Psoas muscle (tissue), 8 donors: ENCODE data around the gene GPC6. TPM values are rescaled to one million over a fixed set of nuclear protein-coding genes. Genes with fewer than 3 reads are reported as not detected.

Experiments used
- ATAC-seq, 4 donors: fragments of 200-7000 bp; cut with Tn5 transposase; one replicate each; pipeline ENCODE4 v1.9.1; 2020; ENCODE audit warnings: moderate library complexity in 3 of 4, mild to moderate bottlenecking in 2 of 4
- DNase-seq, 2 donors: peaks; one replicate each; pipeline ENCODE4 v3.0.0-alpha.2; 2020
- H3K27ac ChIP-seq: fragments of 200-600 bp; one replicate; pipeline ENCODE4 v1.8.0; 2022
- H3K27me3 ChIP-seq, 3 donors: fragments of 200-600 bp in 1 of 3; one replicate each; pipeline versions ENCODE4 v1.6.1 to v1.8.0; 2013 to 2022; ENCODE audit warnings: low read length in 2 of 3, mild to moderate bottlenecking in 2 of 3, moderate library complexity in 1 of 3; ENCODE audit not compliant: insufficient read depth in 3 of 3
- H3K36me3 ChIP-seq, 2 donors: fragments of 200-600 bp in 1 of 2; one replicate each; pipeline versions ENCODE4 v1.6.1 to v1.8.0; 2013 to 2022; ENCODE audit warnings: low read depth in 1 of 2, mild to moderate bottlenecking in 1 of 2, moderate library complexity in 1 of 2; ENCODE audit not compliant: insufficient read depth in 1 of 2
- H3K4me1 ChIP-seq: fragments of 200-600 bp; one replicate; pipeline ENCODE4 v1.8.0; 2022
- H3K4me3 ChIP-seq: fragments of 200-600 bp; one replicate; pipeline ENCODE4 v1.8.0; 2022; ENCODE audit warnings: mild to moderate bottlenecking
- H3K9me3 ChIP-seq: fragments of 200-600 bp; one replicate; pipeline ENCODE4 v1.8.0; 2022
- CTCF ChIP-seq: fragments of 200-600 bp; IDR thresholded peaks from one replicate; pipeline ENCODE4 v1.8.0; 2022; ENCODE audit warnings: antibody characterized with exemption
- whole genome bisulfite sequencing, 3 donors: extraction: QIAGEN DNeasy Blood & Tissue Kit; methylation state at CpG; one replicate each; pipeline versions ENCODE4 v1.1.6 to v1.1.7; 2013; 5-methylcytosine and 5-hydroxymethylcytosine counted together
- intact Hi-C, 2 donors: fragments of 100-400 bp; cut with DNase I; formaldehyde crosslinking; loops; one replicate each; pipeline versions ENCODE4 v1.11.0 to v1.14.2; 2022
- polyA plus RNA-seq, 3 donors: library from polyadenylated mRNA; stranded (reverse); fragments of 200-250 nt; gene quantifications; one replicate each; pipeline ENCODE4 v1.2.3, GENCODE V29; 2013
- total RNA-seq, 4 donors: library from RNA; stranded (reverse); fragmentation: NEBNext Ultra II Directional in 2 of 4; extraction: Animal tissue kit (Norgen Biotek cat#: 25700) in 2 of 4; gene quantifications; one replicate each; pipeline versions ENCODE4 v1.2.1 to v1.2.4, GENCODE V29; 2021 to 2023
- donor health status: healthy with polysubstance abuse.
- donor health status: DM: no; HTN: no; CAD: no; lungs with moderate emphysema.
- donor health status: Bipolar disorder and iron deficiency.
- donor health status: healthy.
- donor health status: DM: yes; HTN: yes; CAD: no.
- donor health status: DM: no; HTN: no; CAD: no.
- donor health status: DM: no; HTN: no; CAD: no.
- donor health status: DM: yes; HTN: yes; CAD: no.

The GPC6 gene
- total and polyA plus RNA-seq, 7 donors = 0.07 to 3.7 (median 0.57) TPM

DNA sequence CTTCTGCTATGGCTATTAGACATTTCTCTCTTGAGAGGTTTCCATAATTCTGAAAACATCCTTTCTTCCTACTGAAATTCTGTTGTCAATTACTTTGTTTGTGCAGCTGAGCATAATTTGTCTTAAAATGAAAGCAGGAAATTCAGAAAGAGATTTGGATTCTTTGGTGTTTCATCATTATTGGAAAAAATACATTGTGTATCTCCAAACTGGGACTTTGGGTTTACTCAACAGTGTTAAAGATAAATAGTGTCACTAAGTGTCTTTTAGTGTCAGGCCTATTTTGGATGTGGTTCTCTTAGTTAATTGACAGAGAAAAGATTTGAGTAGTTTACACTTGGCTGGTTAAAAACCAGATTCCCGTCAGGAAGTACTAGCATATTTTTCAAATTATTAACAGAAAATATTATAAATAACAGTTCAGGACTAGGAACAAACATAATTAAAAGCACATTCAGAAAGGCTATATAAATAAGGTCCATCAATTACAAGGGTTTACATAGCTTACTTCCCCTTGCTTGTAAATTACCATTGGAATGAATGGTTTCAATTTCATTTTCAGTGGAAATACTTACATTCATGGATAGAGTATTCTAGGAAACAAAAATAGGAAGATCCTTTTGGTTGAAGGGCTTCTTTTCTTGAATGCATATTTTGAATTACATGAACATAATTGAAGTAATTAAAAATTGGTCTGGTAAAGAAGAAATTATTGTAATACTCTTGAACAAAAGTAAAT, 483.1 kb downstream of the GPC6 start:
- ATAC-seq (no peak), DNase-seq (no peak)
- intact Hi-C loops = no loop called here
- Histone ChIP-seq H3K9me3 (peaks cover 8% of the 10 kb centered on the region), H3K4me3 (no peak overlapping the region), H3K4me1 (no peaks in the 10 kb centered on the region), H3K27me3 (no peaks in the 10 kb centered on the region), H3K36me3 (no peaks in the 10 kb centered on the region), H3K27ac (no peak overlapping the region)
- WGBS, 3 donors = 0 to 1% (median 0%) methylated on average over 1 of the region's 1 CpG
- TF ChIP-seq CTCF = no peak

- intact Hi-C loops = no loop called here
- TF ChIP-seq CTCF = no peak
- Histone ChIP-seq H3K27me3 (no peaks in the 10 kb centered on the region), H3K36me3 (no peaks in the 10 kb centered on the region), H3K27ac (no peak overlapping the region), H3K9me3 (peaks cover 16% of the 10 kb centered on the region), H3K4me3 (no peak overlapping the region), H3K4me1 (no peaks in the 10 kb centered on the region)
- ATAC-seq (no peak), DNase-seq (no peak)
Measured at GRCh38 chr13:93714171-93714570, 487.6 kb downstream of the GPC6 start.

DNA sequence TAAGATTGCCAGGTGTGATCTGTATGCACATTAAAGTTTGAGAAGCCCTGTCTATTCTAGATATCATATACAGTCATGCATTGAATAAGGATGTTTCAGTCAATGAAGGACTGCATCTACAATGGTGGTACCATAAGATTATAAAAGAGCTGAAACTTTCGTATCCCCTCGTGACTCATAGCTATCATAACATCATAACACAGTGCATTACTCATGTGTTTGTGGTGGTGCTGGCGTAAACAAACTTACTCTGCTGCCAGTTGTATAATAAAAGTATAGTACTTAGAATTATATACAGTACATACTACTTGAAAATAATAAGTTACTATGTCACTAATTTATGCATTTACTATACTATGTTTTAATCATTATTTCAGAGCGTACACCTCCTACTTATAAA, 489.3 kb downstream of the GPC6 start:
- no peak for TF ChIP-seq CTCF
- no peak overlapping the region for H3K27ac ChIP-seq
- DNase-seq (no peak), ATAC-seq (no peak)
- H3K9me3 ChIP-seq = peaks cover 16% of the 10 kb centered on the region
- no peaks in the 10 kb centered on the region for H3K4me1 ChIP-seq
- intact Hi-C loops = no loop called here
- 88 to 93% (median 92%) methylated on average over 4 of the region's 4 CpGs for WGBS, 3 donors
- H3K36me3 ChIP-seq = no peaks in the 10 kb centered on the region
- no peak overlapping the region for H3K4me3 ChIP-seq
- no peaks in the 10 kb centered on the region for H3K27me3 ChIP-seq

DNA sequence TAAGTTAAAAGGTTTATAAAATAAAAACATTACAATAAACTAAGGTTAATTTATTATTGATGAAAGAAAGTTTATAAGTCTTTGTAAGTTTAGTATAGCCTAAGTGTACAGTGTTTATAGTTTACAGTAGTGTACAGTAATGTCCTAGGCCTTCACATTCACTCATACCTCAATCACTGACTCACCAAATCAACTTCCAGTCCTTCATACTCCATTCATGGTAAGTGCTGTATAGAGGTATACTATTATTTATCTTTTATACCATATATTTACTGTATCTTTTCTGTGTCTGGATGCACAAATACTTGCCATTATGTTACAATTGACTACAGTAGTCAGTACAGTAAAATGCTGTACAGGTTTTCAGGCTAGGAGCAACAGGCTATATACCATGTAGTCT, 490.0 kb downstream of the GPC6 start:
- no peak for TF ChIP-seq CTCF
- Histone ChIP-seq H3K27ac (no peak overlapping the region), H3K27me3 (no peaks in the 10 kb centered on the region), H3K36me3 (no peaks in the 10 kb centered on the region), H3K9me3 (peaks cover 16% of the 10 kb centered on the region), H3K4me1 (no peaks in the 10 kb centered on the region), H3K4me3 (no peak overlapping the region)
- ATAC-seq (no peak), DNase-seq (no peak)
- intact Hi-C loops = no loop called here

GRCh38 chr13:93721483-93721882, 494.9 kb downstream of the GPC6 start:
- no peak for TF ChIP-seq CTCF
- Histone ChIP-seq H3K27me3 (peaks cover 0 to 2% (median 0%) of the 10 kb centered on the region in 3 donors), H3K36me3 (no peaks in the 10 kb centered on the region), H3K4me1 (no peaks in the 10 kb centered on the region), H3K27ac (no peak overlapping the region), H3K9me3 (peaks cover 8% of the 10 kb centered on the region), H3K4me3 (no peak overlapping the region)
- intact Hi-C loops = no loop called here
- WGBS, 3 donors = 19 to 20% (median 19%) methylated on average over 3 of the region's 3 CpGs
- ATAC-seq = no peak
- DNase-seq = no peak
